AG09309 (cell line): ENCODE results near the gene CAMK2B.

Source experiments
- DNase-seq: peaks from one replicate; pipeline ENCODE4 v3.0.0-alpha.2; 2010; ENCODE audit warnings: low read depth
- H3K4me3 ChIP-seq: 2 replicates; pipeline ENCODE4 v1.5.1; 2011; ENCODE audit warnings: mild to moderate bottlenecking, low read depth, low read length, moderate library complexity; ENCODE audit not compliant: control insufficient read depth
- TF ChIP-seq, protein P1 (sequence below): IDR thresholded peaks from 2 replicates; pipeline ENCODE4 v1.5.1; 2011; ENCODE audit warnings: mild to moderate bottlenecking, low read depth, low read length, inconsistent platforms; ENCODE audit not compliant: insufficient read depth, control insufficient read depth; ENCODE audit errors: missing control alignments

The CAMK2B gene

DNA sequence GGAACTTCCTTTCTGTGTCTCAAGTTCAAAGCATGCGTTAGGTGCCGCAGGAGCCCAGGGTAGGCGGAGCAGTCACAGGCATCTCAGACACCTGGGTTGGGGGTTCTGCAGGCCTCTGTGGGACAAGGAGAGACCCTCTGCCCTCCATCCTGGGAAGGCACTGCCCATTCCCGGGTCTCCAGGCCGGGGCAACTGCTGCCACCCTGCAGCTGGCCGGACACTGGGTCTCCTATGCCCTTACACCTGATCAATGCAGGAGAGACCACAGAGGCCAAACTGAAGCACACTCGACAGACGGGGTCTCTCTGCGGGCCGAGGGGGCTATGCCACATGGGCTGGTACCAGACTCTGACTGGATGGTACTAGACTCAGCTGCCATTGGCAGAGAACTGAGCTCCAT is 87.7 kb downstream of the CAMK2B start:
- TF ChIP-seq, protein P1, sequence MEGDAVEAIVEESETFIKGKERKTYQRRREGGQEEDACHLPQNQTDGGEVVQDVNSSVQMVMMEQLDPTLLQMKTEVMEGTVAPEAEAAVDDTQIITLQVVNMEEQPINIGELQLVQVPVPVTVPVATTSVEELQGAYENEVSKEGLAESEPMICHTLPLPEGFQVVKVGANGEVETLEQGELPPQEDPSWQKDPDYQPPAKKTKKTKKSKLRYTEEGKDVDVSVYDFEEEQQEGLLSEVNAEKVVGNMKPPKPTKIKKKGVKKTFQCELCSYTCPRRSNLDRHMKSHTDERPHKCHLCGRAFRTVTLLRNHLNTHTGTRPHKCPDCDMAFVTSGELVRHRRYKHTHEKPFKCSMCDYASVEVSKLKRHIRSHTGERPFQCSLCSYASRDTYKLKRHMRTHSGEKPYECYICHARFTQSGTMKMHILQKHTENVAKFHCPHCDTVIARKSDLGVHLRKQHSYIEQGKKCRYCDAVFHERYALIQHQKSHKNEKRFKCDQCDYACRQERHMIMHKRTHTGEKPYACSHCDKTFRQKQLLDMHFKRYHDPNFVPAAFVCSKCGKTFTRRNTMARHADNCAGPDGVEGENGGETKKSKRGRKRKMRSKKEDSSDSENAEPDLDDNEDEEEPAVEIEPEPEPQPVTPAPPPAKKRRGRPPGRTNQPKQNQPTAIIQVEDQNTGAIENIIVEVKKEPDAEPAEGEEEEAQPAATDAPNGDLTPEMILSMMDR: no peak
- no peak for DNase-seq
- H3K4me3 ChIP-seq: no peak overlapping the region

- TF ChIP-seq, protein P1: peak; percentile 0
- no peak overlapping the region for H3K4me3 ChIP-seq
- DNase-seq: no peak
Measured at GRCh38 chr7:44236333-44236728, 89.1 kb downstream of the CAMK2B start.

- TF ChIP-seq, protein P1: peak; percentile 1
- no peak overlapping the region for H3K4me3 ChIP-seq
Measured at GRCh38 chr7:44235582-44236332, 89.6 kb downstream of the CAMK2B start.

DNA sequence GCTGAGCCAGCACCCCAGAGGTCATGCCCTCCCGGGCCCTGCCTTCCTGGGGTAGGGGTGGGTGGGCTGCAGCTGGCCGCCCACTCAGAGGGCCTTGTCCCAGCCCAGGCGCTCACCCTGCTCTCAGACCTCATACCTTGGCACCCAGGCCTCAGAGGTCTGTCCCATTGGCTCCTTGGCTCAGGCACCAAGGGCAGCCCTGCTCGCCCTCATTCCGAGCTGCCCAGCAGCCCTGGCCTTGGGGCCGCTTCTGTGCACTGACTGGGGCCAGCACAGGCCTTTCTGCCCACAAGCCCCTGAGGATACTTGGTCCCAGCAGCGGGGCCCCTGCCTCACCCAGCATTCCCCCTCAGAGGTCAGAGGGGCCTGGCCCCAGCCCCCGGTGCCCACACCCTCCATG is 90.3 kb downstream of the CAMK2B start:
- no peak for DNase-seq
- TF ChIP-seq, protein P1: no peak
- no peak overlapping the region for H3K4me3 ChIP-seq

More at GRCh38 chr7:44235582-44236332, 89.6 kb downstream of the CAMK2B start:
- DNase-seq: no peak

DNA sequence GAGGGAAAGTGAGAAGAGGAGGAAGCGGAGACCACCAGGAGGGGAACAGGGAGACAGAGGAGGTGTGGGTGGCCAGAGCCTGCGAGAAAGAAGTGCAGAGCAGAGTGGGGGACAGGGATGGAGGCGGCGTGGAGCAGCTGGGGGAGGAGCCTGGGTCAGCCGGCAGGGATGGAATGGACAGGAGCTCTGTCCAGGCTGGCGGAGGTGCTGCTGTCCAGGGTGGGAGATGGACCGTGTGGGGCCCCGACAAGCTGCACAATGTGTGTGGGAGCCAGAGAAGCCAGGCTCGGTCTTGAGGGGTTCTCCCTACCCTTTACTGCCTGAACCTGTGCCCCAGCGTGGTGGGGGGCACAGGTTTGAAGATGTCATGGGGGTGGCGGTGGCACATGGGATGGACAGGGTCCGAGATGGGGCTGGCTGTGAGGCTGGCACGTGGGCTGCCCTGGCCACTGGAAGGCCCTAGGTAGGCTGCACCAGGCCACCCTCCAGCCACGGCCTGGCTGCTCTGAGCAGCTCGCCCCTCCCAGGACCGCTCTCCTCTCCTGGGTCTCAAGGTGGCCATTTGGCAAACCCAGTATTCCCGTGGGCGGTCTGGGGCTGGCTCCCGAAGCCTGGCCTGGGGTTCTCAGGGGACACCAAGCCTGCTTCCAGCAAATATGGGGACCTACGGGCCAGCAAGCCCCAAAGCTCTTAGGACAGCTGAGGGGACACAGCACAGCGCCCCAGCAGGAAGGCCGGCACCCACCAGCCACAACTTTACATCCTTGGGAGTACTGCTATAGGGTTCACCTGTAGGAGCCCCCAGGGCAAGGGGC is 92.3 kb downstream of the CAMK2B start:
- no peak overlapping the region for H3K4me3 ChIP-seq
- DNase-seq: no peak
- TF ChIP-seq, protein P1: no peak

GRCh38 chr7:44232396-44232795 is 93.0 kb downstream of the CAMK2B start:
- H3K4me3 ChIP-seq: no peak overlapping the region
- TF ChIP-seq, protein P1: no peak
- DNase-seq: no peak
